ENCODE results near the gene ZFAND3.

ZFAND3 gene

GRCh38 chr6:38167598-38167997 is 348.1 kb downstream of the ZFAND3 start:
- no peak for DNase-seq (ENCODE audit: low read depth)
- H3K4me3 ChIP-seq (ENCODE audit: low read length): no peak overlapping the region
- TF ChIP-seq, protein P1, sequence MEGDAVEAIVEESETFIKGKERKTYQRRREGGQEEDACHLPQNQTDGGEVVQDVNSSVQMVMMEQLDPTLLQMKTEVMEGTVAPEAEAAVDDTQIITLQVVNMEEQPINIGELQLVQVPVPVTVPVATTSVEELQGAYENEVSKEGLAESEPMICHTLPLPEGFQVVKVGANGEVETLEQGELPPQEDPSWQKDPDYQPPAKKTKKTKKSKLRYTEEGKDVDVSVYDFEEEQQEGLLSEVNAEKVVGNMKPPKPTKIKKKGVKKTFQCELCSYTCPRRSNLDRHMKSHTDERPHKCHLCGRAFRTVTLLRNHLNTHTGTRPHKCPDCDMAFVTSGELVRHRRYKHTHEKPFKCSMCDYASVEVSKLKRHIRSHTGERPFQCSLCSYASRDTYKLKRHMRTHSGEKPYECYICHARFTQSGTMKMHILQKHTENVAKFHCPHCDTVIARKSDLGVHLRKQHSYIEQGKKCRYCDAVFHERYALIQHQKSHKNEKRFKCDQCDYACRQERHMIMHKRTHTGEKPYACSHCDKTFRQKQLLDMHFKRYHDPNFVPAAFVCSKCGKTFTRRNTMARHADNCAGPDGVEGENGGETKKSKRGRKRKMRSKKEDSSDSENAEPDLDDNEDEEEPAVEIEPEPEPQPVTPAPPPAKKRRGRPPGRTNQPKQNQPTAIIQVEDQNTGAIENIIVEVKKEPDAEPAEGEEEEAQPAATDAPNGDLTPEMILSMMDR (IDR thresholded peaks at IDR 0.05; ENCODE audit: insufficient read depth, low read depth, low read length, missing control alignments): no peak

- H3K4me3 ChIP-seq (ENCODE audit: low read length): no peak overlapping the region
- DNase-seq (ENCODE audit: low read depth): no peak
- TF ChIP-seq, protein P1 (IDR thresholded peaks at IDR 0.05; ENCODE audit: insufficient read depth, low read depth, low read length, missing control alignments): no peak
Observed at GRCh38 chr6:38168126-38168525, 348.6 kb downstream of the ZFAND3 start.

GRCh38 chr6:38168699-38169098 is 349.2 kb downstream of the ZFAND3 start:
- DNase-seq (ENCODE audit: low read depth): no peak
- TF ChIP-seq, protein P1 (IDR thresholded peaks at IDR 0.05; ENCODE audit: insufficient read depth, low read depth, low read length, missing control alignments): no peak
- H3K4me3 ChIP-seq (ENCODE audit: low read length): no peak overlapping the region

- DNase-seq (ENCODE audit: low read depth): no peak
- no peak overlapping the region for H3K4me3 ChIP-seq (ENCODE audit: low read length)
- TF ChIP-seq, protein P1 (IDR thresholded peaks at IDR 0.05; ENCODE audit: insufficient read depth, low read depth, low read length, missing control alignments): no peak
Observed at GRCh38 chr6:38169221-38169976, 349.9 kb downstream of the ZFAND3 start.

- TF ChIP-seq, protein P1 (IDR thresholded peaks at IDR 0.05; ENCODE audit: insufficient read depth, low read depth, low read length, missing control alignments): no peak
Observed at GRCh38 chr6:38169977-38170526, 350.5 kb downstream of the ZFAND3 start.

GRCh38 chr6:38170666-38171355 is 351.3 kb downstream of the ZFAND3 start:
- TF ChIP-seq, protein P1 (IDR thresholded peaks at IDR 0.05; ENCODE audit: insufficient read depth, low read depth, low read length, missing control alignments): no peak
- no peak for DNase-seq (ENCODE audit: low read depth)
- H3K4me3 ChIP-seq (ENCODE audit: low read length): no peak overlapping the region

More at GRCh38 chr6:38169977-38170526, 350.5 kb downstream of the ZFAND3 start:
- no peak for DNase-seq (ENCODE audit: low read depth)
- no peak overlapping the region for H3K4me3 ChIP-seq (ENCODE audit: low read length)

Data from epithelial cell of esophagus (primary cell).